PC-9 (cell line): ENCODE data around the gene LIMS1. TPM values are rescaled to one million over a fixed set of nuclear protein-coding genes. Genes with fewer than 3 reads are reported as not detected.

ENCODE experiments used
- BruUV-seq: library from RNA; stranded (reverse); fragments of 400-500 nt; replicated peaks from 2 replicates; lab custom pipeline; 2021; lab: Mats Ljungman, UMichigan
- CTCF ChIA-PET: fragments of 300-600 bp; sonication (Branson Sonifier 250); formaldehyde crosslinking; loops from one replicate; lab custom pipeline; 2022; ENCODE audit warnings: antibody characterized with exemption; lab: Charles Lee
- POLR2A ChIA-PET: fragments of 300-600 bp; sonication (Branson Sonifier 250); formaldehyde crosslinking; loops from one replicate; lab custom pipeline; 2022; ENCODE audit warnings: antibody characterized with exemption; ENCODE audit not compliant: unreplicated experiment; lab: Charles Lee
- DNase-seq, 2 experiments: peaks; one replicate each; pipeline versions ENCODE4 v3.0.0 to v3.0.0-alpha.2; 2015 to 2022; ENCODE audit warnings: mixed read lengths in 1 of 2
- H2AFZ ChIP-seq: fragments of 200-600 bp; sonication (generic); 2 replicates; pipeline ENCODE4 v1.8.1; 2017; ENCODE audit warnings: antibody characterized with exemption
- H3F3A ChIP-seq: fragments of 200-600 bp; sonication (generic); 2 replicates; pipeline ENCODE4 v1.8.1; 2017; ENCODE audit warnings: antibody characterized with exemption, mild to moderate bottlenecking, low read depth; ENCODE audit not compliant: insufficient read depth
- H3K27ac ChIP-seq: fragments of 200-600 bp; sonication (generic); 2 replicates; pipeline ENCODE4 v1.6.1; 2016; ENCODE audit warnings: mixed run types
- H3K27me3 ChIP-seq: fragments of 200-600 bp; sonication (generic); 2 replicates; pipeline ENCODE4 v1.6.1; 2016; ENCODE audit warnings: low read depth, mixed run types; ENCODE audit not compliant: insufficient read depth
- H3K36me3 ChIP-seq: fragments of 200-600 bp; sonication (generic); 2 replicates; pipeline ENCODE4 v1.6.1; 2016; ENCODE audit warnings: low read depth, mixed run types
- H3K4me1 ChIP-seq: fragments of 200-600 bp; sonication (generic); replicated peaks from 2 replicates; pipeline ENCODE4 v1.6.1; 2016; ENCODE audit warnings: mixed run types; ENCODE audit not compliant: insufficient read depth
- H3K4me2 ChIP-seq: fragments of 200-600 bp; sonication (generic); 2 replicates; pipeline ENCODE4 v1.6.1; 2017; ENCODE audit warnings: mixed run types
- H3K4me3 ChIP-seq: fragments of 200-600 bp; sonication (generic); 2 replicates; pipeline ENCODE4 v1.6.1; 2016; ENCODE audit warnings: mixed run types
- H3K79me2 ChIP-seq: fragments of 200-600 bp; sonication (generic); 2 replicates; pipeline ENCODE4 v1.6.1; 2017; ENCODE audit warnings: low read depth, mixed run types
- H3K9me2 ChIP-seq: fragments of 200-600 bp; sonication (generic); 2 replicates; pipeline ENCODE4 v1.8.1; 2017; ENCODE audit warnings: mild to moderate bottlenecking; ENCODE audit not compliant: insufficient read depth
- H3K9me3 ChIP-seq: fragments of 200-600 bp; sonication (generic); 2 replicates; pipeline ENCODE4 v1.8.1; 2016; ENCODE audit warnings: low read depth; ENCODE audit not compliant: insufficient read depth
- H4K20me1 ChIP-seq: fragments of 200-600 bp; sonication (generic); 2 replicates; pipeline ENCODE4 v1.8.1; 2017; ENCODE audit not compliant: insufficient read depth
- EZH2 ChIP-seq: fragments of 200-600 bp; sonication (generic); IDR thresholded peaks from 2 replicates; pipeline ENCODE4 v1.8.0; 2017; ENCODE audit warnings: antibody characterized with exemption, low read depth
- intact Hi-C: fragments of 100-400 bp; cut with micrococcal nuclease; formaldehyde crosslinking; loops from one replicate; pipeline ENCODE4 v1.10.0; 2022; ENCODE audit not compliant: unreplicated experiment
- total RNA-seq: library from RNA; stranded (reverse); gene quantifications from 2 replicates; pipeline ENCODE4 v1.2.3, GENCODE V29; 2021
- TF ChIP-seq, protein P1 (sequence below): fragments of 200-600 bp; sonication (generic); conservative IDR thresholded peaks from 2 replicates; pipeline ENCODE4 v1.6.1; 2017; ENCODE audit warnings: mixed run types, antibody characterized with exemption, mild to moderate bottlenecking, moderate library complexity

The LIMS1 gene
- total RNA-seq, 1 experiment from 2014 or later, result 61.6 TPM

DNA sequence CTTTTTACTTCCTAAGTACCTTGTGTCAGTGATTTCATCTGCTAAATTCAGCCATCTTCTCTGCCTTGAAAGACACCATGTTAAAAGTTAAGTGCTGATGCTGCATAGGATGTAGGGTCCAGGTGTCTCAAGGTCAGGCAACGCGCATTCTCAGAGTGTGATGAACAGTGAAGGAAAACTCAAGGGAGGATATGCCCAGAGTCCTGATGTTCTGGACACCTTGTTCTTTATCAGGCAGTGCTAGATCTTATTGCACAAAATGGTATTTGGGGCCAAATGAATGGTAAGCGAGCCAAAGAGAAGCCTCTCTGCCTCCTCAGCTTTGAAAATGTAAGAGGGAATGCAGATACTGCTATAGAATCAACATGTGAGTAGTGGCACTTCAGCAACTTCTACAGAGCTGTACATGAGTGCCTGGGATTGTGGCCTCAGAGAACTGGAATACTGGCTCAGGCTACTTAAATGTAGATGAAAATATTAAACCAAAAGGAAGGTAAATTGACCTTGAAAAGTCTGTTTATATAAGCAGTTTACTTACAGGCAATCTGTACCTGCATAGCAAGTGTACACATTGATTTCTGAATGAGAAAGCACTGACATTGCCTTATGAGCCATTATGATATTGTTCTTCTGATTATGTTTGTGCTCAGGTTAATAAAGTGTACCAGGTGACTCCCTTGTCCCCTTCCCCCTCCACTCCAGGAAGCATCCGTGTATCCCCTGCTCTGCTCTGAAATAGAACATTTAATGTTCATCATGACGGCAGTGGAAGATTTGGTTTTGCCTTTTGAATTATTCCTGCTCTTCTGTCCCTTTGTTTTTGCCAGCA, 98.3 kb downstream of the LIMS1 start:
- H3K4me2 ChIP-seq, result no peak overlapping the region
- no peaks in the 10 kb centered on the region for H3K36me3 ChIP-seq
- H3K27me3 ChIP-seq, result no peaks in the 10 kb centered on the region
- no peak overlapping the region for H2AFZ ChIP-seq
- H3K79me2 ChIP-seq, result peaks cover 11% of the 10 kb centered on the region; the same call in 1 of the 2 replicates
- H3F3A ChIP-seq, result no peaks in the 10 kb centered on the region; the same call in 1 of the 2 replicates
- H3K9me3 ChIP-seq, result no peaks in the 10 kb centered on the region
- H4K20me1 ChIP-seq, result 0 out of 2 replicates have a peak, but pooled peaks cover 7% of the 10 kb centered on the region
- H3K9me2 ChIP-seq, result no peaks in the 10 kb centered on the region
- ChIA-PET POLR2A (no interaction called here), CTCF (no interaction called here)
- H3K4me1 ChIP-seq, result no peaks in the 10 kb centered on the region
- BruUV-seq, result no TSS peak
- H3K4me3 ChIP-seq, result no peak overlapping the region
- H3K27ac ChIP-seq, result no peak overlapping the region
- intact Hi-C loops, result no loop called here
- no peak for DNase-seq
- TF ChIP-seq EZH2, result no peak

DNA sequence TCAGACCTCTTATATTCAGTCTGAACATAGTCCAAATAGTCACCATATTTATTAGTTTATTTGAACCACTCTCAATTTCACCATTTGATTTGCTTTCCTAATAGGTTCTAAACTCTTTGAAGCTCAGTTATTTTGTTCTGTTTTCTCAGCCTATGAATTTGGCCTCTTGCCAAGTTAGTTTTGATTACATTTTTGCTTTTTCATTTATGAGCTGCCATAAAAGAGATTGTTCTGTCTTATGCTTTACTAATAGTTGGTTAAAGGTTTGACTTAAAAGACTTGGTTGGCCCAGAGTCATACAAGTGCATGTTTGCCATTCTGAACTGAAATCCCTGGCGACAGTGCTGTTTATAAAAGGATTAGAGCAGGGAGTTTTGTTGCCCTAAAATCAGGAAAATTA, 99.1 kb downstream of the LIMS1 start:
- no peaks in the 10 kb centered on the region for H3K9me2 ChIP-seq
- H3K4me1 ChIP-seq, result no peaks in the 10 kb centered on the region
- no peak for DNase-seq
- ChIA-PET CTCF (interaction anchor here (0.6 kb wide), 1 partner anchor 16 kb away, joined by 3 read pairs; no protein-coding TSS in a partner anchor), POLR2A (no interaction called here)
- H3K4me3 ChIP-seq, result no peak overlapping the region
- intact Hi-C loops, result no loop called here
- TF ChIP-seq, protein P1, sequence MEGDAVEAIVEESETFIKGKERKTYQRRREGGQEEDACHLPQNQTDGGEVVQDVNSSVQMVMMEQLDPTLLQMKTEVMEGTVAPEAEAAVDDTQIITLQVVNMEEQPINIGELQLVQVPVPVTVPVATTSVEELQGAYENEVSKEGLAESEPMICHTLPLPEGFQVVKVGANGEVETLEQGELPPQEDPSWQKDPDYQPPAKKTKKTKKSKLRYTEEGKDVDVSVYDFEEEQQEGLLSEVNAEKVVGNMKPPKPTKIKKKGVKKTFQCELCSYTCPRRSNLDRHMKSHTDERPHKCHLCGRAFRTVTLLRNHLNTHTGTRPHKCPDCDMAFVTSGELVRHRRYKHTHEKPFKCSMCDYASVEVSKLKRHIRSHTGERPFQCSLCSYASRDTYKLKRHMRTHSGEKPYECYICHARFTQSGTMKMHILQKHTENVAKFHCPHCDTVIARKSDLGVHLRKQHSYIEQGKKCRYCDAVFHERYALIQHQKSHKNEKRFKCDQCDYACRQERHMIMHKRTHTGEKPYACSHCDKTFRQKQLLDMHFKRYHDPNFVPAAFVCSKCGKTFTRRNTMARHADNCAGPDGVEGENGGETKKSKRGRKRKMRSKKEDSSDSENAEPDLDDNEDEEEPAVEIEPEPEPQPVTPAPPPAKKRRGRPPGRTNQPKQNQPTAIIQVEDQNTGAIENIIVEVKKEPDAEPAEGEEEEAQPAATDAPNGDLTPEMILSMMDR, result no peak
- no peak for TF ChIP-seq EZH2
- H2AFZ ChIP-seq, result no peak overlapping the region
- H3K79me2 ChIP-seq, result peaks cover 14% of the 10 kb centered on the region; the same call in 1 of the 2 replicates
- H3K27me3 ChIP-seq, result no peaks in the 10 kb centered on the region
- H3K27ac ChIP-seq, result no peak overlapping the region
- H3F3A ChIP-seq, result no peaks in the 10 kb centered on the region; the same call in 1 of the 2 replicates
- no TSS peak for BruUV-seq
- no peaks in the 10 kb centered on the region for H3K9me3 ChIP-seq
- no peak overlapping the region for H3K4me2 ChIP-seq
- 0 out of 2 replicates have a peak, but pooled peaks cover 7% of the 10 kb centered on the region for H4K20me1 ChIP-seq
- no peaks in the 10 kb centered on the region for H3K36me3 ChIP-seq

DNA sequence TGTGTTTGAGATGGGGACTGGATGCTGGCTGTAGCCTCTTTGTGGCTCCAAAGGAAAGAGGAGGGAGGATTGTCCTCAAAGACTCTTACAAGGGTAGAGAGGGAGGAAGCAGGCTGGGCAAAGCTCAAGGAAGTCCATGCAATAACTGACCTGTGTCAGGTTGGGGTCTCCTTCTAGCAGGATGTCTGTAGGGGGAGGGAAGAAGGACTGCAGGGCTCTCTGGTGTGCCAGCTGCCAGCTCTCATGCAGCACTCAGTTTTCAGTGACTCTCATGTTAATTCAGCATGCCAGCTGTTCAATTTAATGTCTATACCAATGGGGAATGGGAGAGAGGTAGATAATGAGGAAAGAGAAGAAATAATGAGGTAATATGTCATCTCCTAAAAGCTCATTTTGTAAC, 99.7 kb downstream of the LIMS1 start:
- POLR2A ChIA-PET, result no interaction called here

More for the DNA sequence above, 99.7 kb downstream of the LIMS1 start:
- intact Hi-C loops, result no loop called here
- H3K4me3 ChIP-seq, result no peak overlapping the region
- no peaks in the 10 kb centered on the region for H3K27me3 ChIP-seq
- H4K20me1 ChIP-seq, result 0 out of 2 replicates have a peak, but pooled peaks cover 7% of the 10 kb centered on the region
- peaks cover 14% of the 10 kb centered on the region; the same call in 1 of the 2 replicates for H3K79me2 ChIP-seq
- no peak overlapping the region for H2AFZ ChIP-seq
- no peak for DNase-seq
- BruUV-seq, result no TSS peak
- no peaks in the 10 kb centered on the region for H3K9me3 ChIP-seq
- no peaks in the 10 kb centered on the region for H3K9me2 ChIP-seq
- CTCF ChIA-PET, result interaction anchor here (0.6 kb wide), 1 partner anchor 17 kb away, joined by 3 read pairs; no protein-coding TSS in a partner anchor
- no peak overlapping the region for H3K4me2 ChIP-seq
- TF ChIP-seq, protein P1, result no peak
- no peak for TF ChIP-seq EZH2
- no peak overlapping the region for H3K27ac ChIP-seq
- no peaks in the 10 kb centered on the region for H3K36me3 ChIP-seq
- no peaks in the 10 kb centered on the region for H3K4me1 ChIP-seq
- H3F3A ChIP-seq, result no peaks in the 10 kb centered on the region; the same call in 1 of the 2 replicates
